Endothelial cell of umbilical vein (primary cell): Measurements from ENCODE around the gene SLC4A2. TPM values are rescaled to one million over a fixed set of nuclear protein-coding genes. Genes with fewer than 3 reads are reported as not detected.

Source experiments
- BruUV-seq: library from RNA; stranded (reverse); fragments of 400-500 nt; replicated peaks from 2 replicates; lab custom pipeline; 2021; lab: Mats Ljungman, UMichigan
- CTCF ChIA-PET: fragments of 300-600, 350-600 bp; sonication (Branson Sonifier 250); formaldehyde crosslinking; loops from one replicate; lab custom pipeline; 2021; ENCODE audit warnings: antibody characterized with exemption, inconsistent platforms; lab: Charles Lee
- POLR2A ChIA-PET: fragments of 300-600, 350-600 bp; sonication (Branson Sonifier 250); formaldehyde crosslinking; loops from one replicate; lab custom pipeline; 2021; ENCODE audit warnings: antibody characterized with exemption, inconsistent platforms; lab: Charles Lee
- DNase-seq: peaks from one replicate; pipeline ENCODE4 v3.0.0-alpha.2; 2011; ENCODE audit warnings: low read depth, low spot score
- FAIRE-seq: peaks from 2 replicates; lab custom pipeline; 2011; peaks lifted over from hg19 to GRCh38; lab: Jason Lieb, UNC
- H2AFZ ChIP-seq: 2 replicates; pipeline ENCODE4 v1.6.0; 2012; ENCODE audit warnings: low read depth, low read length, control low read depth, inconsistent platforms
- H3K27ac ChIP-seq: 2 replicates; pipeline ENCODE4 v1.5.1; 2011; ENCODE audit warnings: low read depth, mild to moderate bottlenecking, control low read depth, low read length, moderate library complexity; ENCODE audit not compliant: insufficient read depth
- H3K27me3 ChIP-seq, 2 experiments: 2 replicates each; pipeline versions ENCODE4 v1.6.0 to v1.6.1; 2011; ENCODE audit warnings: low read length in 2 of 2, mixed read lengths in 1 of 2; ENCODE audit not compliant: control insufficient read depth in 2 of 2, insufficient read depth in 2 of 2
- H3K36me3 ChIP-seq, 2 experiments: 2 replicates in 1 of 2; 3 replicates in 1 of 2; pipeline ENCODE4 v1.5.1; 2011; ENCODE audit warnings: low read length in 2 of 2, mild to moderate bottlenecking in 1 of 2, moderate library complexity in 1 of 2; ENCODE audit not compliant: control insufficient read depth in 2 of 2, insufficient read depth in 2 of 2; ENCODE audit errors: extremely low read depth in 1 of 2
- H3K4me1 ChIP-seq: 3 replicates; pipeline ENCODE4 v1.5.1; 2011; ENCODE audit warnings: mild to moderate bottlenecking, low read length; ENCODE audit not compliant: control insufficient read depth, insufficient read depth; ENCODE audit errors: extremely low read depth
- H3K4me2 ChIP-seq: 2 replicates; pipeline ENCODE4 v1.6.1; 2011; ENCODE audit warnings: low read length, control low read depth, mixed read lengths; ENCODE audit not compliant: insufficient read depth
- H3K4me3 ChIP-seq, 3 experiments: fragments of 200-600 bp in 1 of 3; sonication (generic), shearing (Covaris generic) in 1 of 3; replicated peaks in 1 of 3; 2 replicates each; pipeline ENCODE4 v1.5.1; 2011 to 2016; ENCODE audit warnings: control low read depth in 3 of 3, low read length in 3 of 3, mild to moderate bottlenecking in 2 of 3, inconsistent platforms in 1 of 3, low read depth in 1 of 3, moderate library complexity in 1 of 3; ENCODE audit not compliant: insufficient read depth in 1 of 3
- H3K79me2 ChIP-seq: 2 replicates; pipeline ENCODE4 v1.6.0; 2012; ENCODE audit warnings: low read length, inconsistent platforms; ENCODE audit not compliant: control insufficient read depth, insufficient read depth
- H3K9ac ChIP-seq: replicated peaks from 2 replicates; pipeline ENCODE3; 2011; ENCODE audit warnings: low read length, control low read depth; ENCODE audit not compliant: insufficient read depth; ENCODE audit errors: extremely low read depth
- H3K9me1 ChIP-seq: replicated peaks from 3 replicates; pipeline ENCODE4 v1.6.0; 2011; ENCODE audit warnings: mild to moderate bottlenecking, low read length; ENCODE audit not compliant: control insufficient read depth, insufficient read depth; ENCODE audit errors: extremely low read depth
- H3K9me3 ChIP-seq: replicated peaks from 2 replicates; pipeline ENCODE4 v1.5.1; 2012; ENCODE audit warnings: low read length, inconsistent platforms; ENCODE audit not compliant: control insufficient read depth, insufficient read depth
- H4K20me1 ChIP-seq: replicated peaks from 2 replicates; pipeline ENCODE3; 2011; ENCODE audit warnings: mild to moderate bottlenecking, low read length; ENCODE audit not compliant: control insufficient read depth, insufficient read depth; ENCODE audit errors: extremely low read depth
- EZH2 ChIP-seq: IDR thresholded peaks from 2 replicates; pipeline ENCODE4 v1.6.1; 2012; ENCODE audit warnings: borderline replicate concordance, low read depth, mild to moderate bottlenecking, moderate library complexity, low read length, inconsistent platforms; ENCODE audit not compliant: severe bottlenecking
- FOS ChIP-seq: IDR thresholded peaks from 2 replicates; pipeline ENCODE4 v1.6.1; 2011; ENCODE audit warnings: mild to moderate bottlenecking, low read length, moderate library complexity, borderline replicate concordance; ENCODE audit not compliant: insufficient read depth
- POLR2A ChIP-seq: IDR thresholded peaks from 2 replicates; pipeline ENCODE4 v1.6.1; 2012; ENCODE audit warnings: low read depth, mild to moderate bottlenecking, control low read depth, low read length
- dilution Hi-C: fragments of 300-500 bp; cut with MboI; formaldehyde crosslinking; loops from one replicate; pipeline ENCODE4 v1.15.0; 2019; ENCODE audit warnings: low sequenced_read_pairs; ENCODE audit not compliant: extremely low pct_ligation_motif_present
- intact Hi-C: fragments of 100-400 bp; cut with micrococcal nuclease; formaldehyde crosslinking; loops from one replicate; pipeline ENCODE4 v1.10.0; 2022
- polyA plus RNA-seq, 4 experiments: library from polyadenylated mRNA; depleted of rRNA in 3 of 4; stranded (reverse) in 3 of 4; unstranded in 1 of 4; fragments of >200 nt; gene quantifications; 2 replicates each; pipeline versions ENCODE4 v1.2.1 to v1.2.3, GENCODE V29; 2011 to 2012; ENCODE audit warnings: missing spikeins in 1 of 4
- total RNA-seq: library from RNA; stranded (reverse); gene quantifications from 2 replicates; pipeline ENCODE4 v1.2.3, GENCODE V29; 2021
- TF ChIP-seq, protein P1 (sequence below), 2 donors: IDR thresholded peaks; 1 replicate in 1 of 2; 2 replicates in 1 of 2; pipeline ENCODE4 v1.5.1; 2011; ENCODE audit warnings: low read length in 2 of 2, mild to moderate bottlenecking in 2 of 2, moderate library complexity in 2 of 2, control low read depth in 1 of 2, inconsistent platforms in 1 of 2, low read depth in 1 of 2; ENCODE audit not compliant: insufficient read depth in 1 of 2; ENCODE audit errors: extremely low read depth in 1 of 2

Gene SLC4A2
- total and polyA plus RNA-seq, 2 donors (not counting 3 experiments of a cell fraction or from before 2014, with no cell fraction given), result 108 to 172 TPM

DNA sequence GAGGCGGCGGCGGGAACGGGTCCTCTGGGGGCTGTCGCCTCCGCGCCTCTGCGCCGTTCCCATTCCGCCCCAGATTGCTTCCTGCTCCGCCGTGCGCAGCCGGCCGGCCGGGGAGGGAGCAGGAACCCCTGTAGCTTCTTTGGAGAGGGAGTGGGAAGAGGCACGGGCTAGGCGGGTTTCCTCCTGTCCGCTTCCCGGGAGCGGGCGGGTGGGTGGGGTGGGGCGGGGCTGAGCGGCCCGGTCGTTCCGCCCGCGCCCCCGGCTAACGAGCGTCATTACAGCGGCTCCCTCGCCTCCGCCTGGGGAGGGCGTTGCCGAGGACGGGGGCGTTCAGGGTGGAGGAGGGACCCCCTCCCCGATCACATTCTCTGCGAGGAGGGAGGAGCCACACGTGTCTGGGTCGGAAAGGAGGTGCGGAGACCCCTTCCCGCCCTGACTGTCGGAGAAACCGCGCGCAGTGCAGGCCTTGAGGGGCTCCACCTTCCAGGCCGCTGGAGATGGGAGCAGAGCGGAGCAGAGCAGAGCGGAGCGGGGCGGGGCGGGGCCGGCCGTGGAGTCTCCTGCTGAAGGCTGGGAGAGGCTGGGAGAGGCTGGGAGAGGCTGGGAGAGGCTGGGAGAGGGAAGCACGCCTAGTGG lies 66.6 kb downstream of the SLC4A2 start:
- H3K27ac ChIP-seq, result no peak overlapping the region
- H3K4me2 ChIP-seq, result no peak overlapping the region
- ChIA-PET POLR2A (interaction anchor here (0.6 kb wide), 1 partner anchor 34 kb away, joined by 3 read pairs; no protein-coding TSS in a partner anchor), CTCF (interaction anchor here (0.6 kb wide), 1 partner anchor 885 kb away, joined by 3 read pairs; no protein-coding TSS in a partner anchor)
- no peaks in the 10 kb centered on the region for H3K9me1 ChIP-seq
- H3K27me3 ChIP-seq, result no peaks in the 10 kb centered on the region
- H3K9me3 ChIP-seq, result no peaks in the 10 kb centered on the region
- peaks cover 4 to 52% of the 10 kb centered on the region in 2 experiments for H3K36me3 ChIP-seq
- peaks cover 2% of the 10 kb centered on the region for H4K20me1 ChIP-seq
- DNase-seq (no peak), FAIRE-seq (no peak)
- no peak overlapping the region for H3K4me3 ChIP-seq
- no TSS peak for BruUV-seq
- intact Hi-C loops (no loop called here), dilution Hi-C loops (no loop called here)
- no peaks in the 10 kb centered on the region for H3K79me2 ChIP-seq
- H3K4me1 ChIP-seq, result peaks cover 5% of the 10 kb centered on the region
- no peak overlapping the region for H3K9ac ChIP-seq
- TF ChIP-seq EZH2 (no peak), POLR2A (no peak), FOS (no peak)
- TF ChIP-seq, protein P1, sequence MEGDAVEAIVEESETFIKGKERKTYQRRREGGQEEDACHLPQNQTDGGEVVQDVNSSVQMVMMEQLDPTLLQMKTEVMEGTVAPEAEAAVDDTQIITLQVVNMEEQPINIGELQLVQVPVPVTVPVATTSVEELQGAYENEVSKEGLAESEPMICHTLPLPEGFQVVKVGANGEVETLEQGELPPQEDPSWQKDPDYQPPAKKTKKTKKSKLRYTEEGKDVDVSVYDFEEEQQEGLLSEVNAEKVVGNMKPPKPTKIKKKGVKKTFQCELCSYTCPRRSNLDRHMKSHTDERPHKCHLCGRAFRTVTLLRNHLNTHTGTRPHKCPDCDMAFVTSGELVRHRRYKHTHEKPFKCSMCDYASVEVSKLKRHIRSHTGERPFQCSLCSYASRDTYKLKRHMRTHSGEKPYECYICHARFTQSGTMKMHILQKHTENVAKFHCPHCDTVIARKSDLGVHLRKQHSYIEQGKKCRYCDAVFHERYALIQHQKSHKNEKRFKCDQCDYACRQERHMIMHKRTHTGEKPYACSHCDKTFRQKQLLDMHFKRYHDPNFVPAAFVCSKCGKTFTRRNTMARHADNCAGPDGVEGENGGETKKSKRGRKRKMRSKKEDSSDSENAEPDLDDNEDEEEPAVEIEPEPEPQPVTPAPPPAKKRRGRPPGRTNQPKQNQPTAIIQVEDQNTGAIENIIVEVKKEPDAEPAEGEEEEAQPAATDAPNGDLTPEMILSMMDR (IDR thresholded peaks at IDR 0.05; ENCODE audit: extremely low read depth in 1 of 2, insufficient read depth in 1 of 2, low read depth in 1 of 2, low read length in 2 of 2), result no peak
- H2AFZ ChIP-seq, result no peak overlapping the region

Other genes with a start within 250 kb of the SLC4A2 start
- not detected in 2 replicates for gene AOC1, start 207.1 kb upstream of the SLC4A2 start, total RNA-seq
- not detected in 2 replicates for gene AOC1, start 207.1 kb upstream of the SLC4A2 start, polyA plus RNA-seq
- gene KCNH2, start 81.3 kb upstream of the SLC4A2 start, total RNA-seq, result 0.09 TPM in 1 of 2 replicates, not detected in the other
- gene KCNH2, start 81.3 kb upstream of the SLC4A2 start, polyA plus RNA-seq, result 0.03 and 0.10 TPM in 2 replicates
- gene NOS3, start 68.6 kb upstream of the SLC4A2 start, total RNA-seq, result 51.4 and 82.8 TPM in 2 replicates
- gene NOS3, start 68.6 kb upstream of the SLC4A2 start, polyA plus RNA-seq, result 95.1 and 120 TPM in 2 replicates
- not detected in 2 replicates for gene ATG9B, start 35.1 kb upstream of the SLC4A2 start, total RNA-seq
- 0.02 and 0.04 TPM in 2 replicates for gene ATG9B, start 35.1 kb upstream of the SLC4A2 start, polyA plus RNA-seq
- 46.3 and 48.5 TPM in 2 replicates for gene ABCB8, start 31.1 kb upstream of the SLC4A2 start, total RNA-seq
- gene ABCB8, start 31.1 kb upstream of the SLC4A2 start, polyA plus RNA-seq, result 38.0 and 43.2 TPM in 2 replicates
- gene ASIC3, start 11.1 kb upstream of the SLC4A2 start, total RNA-seq, result 0.69 and 1.4 TPM in 2 replicates
- gene ASIC3, start 11.1 kb upstream of the SLC4A2 start, polyA plus RNA-seq, result 0.70 and 1.1 TPM in 2 replicates
- 16.5 and 17.7 TPM in 2 replicates for gene CDK5, start 1.7 kb upstream of the SLC4A2 start, total RNA-seq
- 38.2 and 38.3 TPM in 2 replicates for gene CDK5, start 1.7 kb upstream of the SLC4A2 start, polyA plus RNA-seq
- gene FASTK, start 21.2 kb downstream of the SLC4A2 start, total RNA-seq, result 71.6 and 73.3 TPM in 2 replicates
- gene FASTK, start 21.2 kb downstream of the SLC4A2 start, polyA plus RNA-seq, result 113 and 137 TPM in 2 replicates
- gene TMUB1, start 23.9 kb downstream of the SLC4A2 start, total RNA-seq, result 36.7 and 41.3 TPM in 2 replicates
- gene TMUB1, start 23.9 kb downstream of the SLC4A2 start, polyA plus RNA-seq, result 45.3 and 66.0 TPM in 2 replicates
- gene AGAP3, start 26.9 kb downstream of the SLC4A2 start, total RNA-seq, result 171 and 173 TPM in 2 replicates
- gene AGAP3, start 26.9 kb downstream of the SLC4A2 start, polyA plus RNA-seq, result 174 and 240 TPM in 2 replicates
- gene GBX1, start 108.1 kb downstream of the SLC4A2 start, total RNA-seq, result not detected in 2 replicates
- gene GBX1, start 108.1 kb downstream of the SLC4A2 start, polyA plus RNA-seq, result not detected in 2 replicates
- not detected in 2 replicates for gene ASB10, start 127.7 kb downstream of the SLC4A2 start, total RNA-seq
- not detected in 2 replicates for gene ASB10, start 127.7 kb downstream of the SLC4A2 start, polyA plus RNA-seq
- gene H2BK1, start 150.9 kb downstream of the SLC4A2 start, total RNA-seq, result not detected in 2 replicates
- gene H2BK1, start 150.9 kb downstream of the SLC4A2 start, polyA plus RNA-seq, result not detected in 2 replicates
- gene ABCF2, start 167.6 kb downstream of the SLC4A2 start, total RNA-seq, result 56.7 and 61.6 TPM in 2 replicates
- 43.0 and 45.3 TPM in 2 replicates for gene ABCF2, start 167.6 kb downstream of the SLC4A2 start, polyA plus RNA-seq
- gene CHPF2, start 172.9 kb downstream of the SLC4A2 start, total RNA-seq, result 73.0 and 75.0 TPM in 2 replicates
- gene CHPF2, start 172.9 kb downstream of the SLC4A2 start, polyA plus RNA-seq, result 72.8 and 95.3 TPM in 2 replicates
- gene SMARCD3, start 189.1 kb downstream of the SLC4A2 start, total RNA-seq, result 5.9 and 6.1 TPM in 2 replicates
- gene SMARCD3, start 189.1 kb downstream of the SLC4A2 start, polyA plus RNA-seq, result 8.5 and 10.5 TPM in 2 replicates